D721Med (cell line): ENCODE results near the gene GSG1L.

ENCODE experiments used
- DNase-seq: peaks from one replicate; pipeline ENCODE4 v3.0.0; 2011; ENCODE audit warnings: low spot score; ENCODE audit not compliant: insufficient read length
- FAIRE-seq: peaks from 2 replicates; lab custom pipeline; 2011; peaks lifted over from hg19 to GRCh38; lab: Jason Lieb, UNC
- CTCF ChIP-seq: IDR thresholded peaks from 2 replicates; pipeline ENCODE4 v1.5.1; 2012; ENCODE audit warnings: mild to moderate bottlenecking, control low read depth; ENCODE audit not compliant: insufficient read depth; ENCODE audit errors: missing control alignments

Gene GSG1L

DNA sequence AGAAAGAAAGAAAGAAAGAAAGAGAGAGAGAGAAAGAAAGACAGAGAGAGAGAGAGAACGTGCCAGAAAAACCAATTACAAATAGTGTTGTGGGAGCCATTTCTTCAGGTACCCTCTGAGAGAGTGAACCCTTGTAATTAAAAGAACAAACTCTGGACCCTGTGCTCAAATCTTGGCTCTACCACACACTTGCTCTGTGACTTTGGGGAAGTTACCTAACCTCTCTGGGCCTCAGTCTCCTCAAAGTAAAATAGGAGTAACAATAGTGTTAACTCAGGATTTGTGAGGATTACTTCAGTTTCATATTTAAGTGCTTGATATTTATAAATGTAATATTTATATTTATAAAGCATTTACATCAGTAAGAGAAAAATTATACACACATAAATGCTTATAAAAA, 139.8 kb downstream of the GSG1L start:
- DNase-seq (no peak), FAIRE-seq (no peak)
- TF ChIP-seq CTCF, result no peak

DNA sequence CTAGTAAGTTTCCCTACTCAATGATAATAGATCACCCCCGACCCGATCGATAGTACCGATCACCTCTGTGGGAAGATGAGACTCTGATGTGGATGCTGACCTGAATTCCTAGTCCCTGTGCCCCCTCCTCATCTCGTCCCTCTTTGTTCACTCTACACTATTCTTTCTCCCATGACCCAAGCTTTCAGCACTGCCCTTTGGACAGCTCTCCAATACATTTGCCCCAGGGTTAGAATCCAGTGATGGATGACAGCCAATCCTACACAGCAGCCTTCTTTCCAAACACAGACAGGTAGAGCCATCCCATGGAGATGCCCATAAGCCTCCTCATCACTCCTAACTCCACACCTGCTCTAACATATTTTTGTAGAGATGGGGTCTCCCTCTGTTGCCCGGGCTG, 141.1 kb downstream of the GSG1L start:
- no peak for FAIRE-seq
- no peak for DNase-seq
- TF ChIP-seq CTCF, result no peak

DNA sequence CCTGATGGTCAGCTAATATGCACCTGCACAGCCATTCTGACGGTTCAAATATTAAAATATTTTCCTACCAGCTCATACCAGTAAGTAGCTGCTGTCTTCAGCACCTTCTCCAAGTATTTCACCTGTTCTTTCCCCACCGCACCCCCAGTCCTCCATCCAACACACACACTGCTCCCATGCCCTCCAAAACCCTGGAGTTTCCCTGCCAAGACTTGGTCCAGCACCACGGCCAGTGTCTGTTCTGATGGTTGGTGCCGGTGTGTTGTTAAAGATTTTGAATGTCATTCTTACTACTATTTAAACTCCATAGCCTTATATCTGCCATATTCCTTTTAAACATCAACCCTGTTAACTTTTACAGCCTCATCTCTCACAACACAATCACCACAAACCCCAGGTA, 142.4 kb downstream of the GSG1L start:
- DNase-seq, result no peak
- no peak for FAIRE-seq
- TF ChIP-seq CTCF, result no peak

DNA sequence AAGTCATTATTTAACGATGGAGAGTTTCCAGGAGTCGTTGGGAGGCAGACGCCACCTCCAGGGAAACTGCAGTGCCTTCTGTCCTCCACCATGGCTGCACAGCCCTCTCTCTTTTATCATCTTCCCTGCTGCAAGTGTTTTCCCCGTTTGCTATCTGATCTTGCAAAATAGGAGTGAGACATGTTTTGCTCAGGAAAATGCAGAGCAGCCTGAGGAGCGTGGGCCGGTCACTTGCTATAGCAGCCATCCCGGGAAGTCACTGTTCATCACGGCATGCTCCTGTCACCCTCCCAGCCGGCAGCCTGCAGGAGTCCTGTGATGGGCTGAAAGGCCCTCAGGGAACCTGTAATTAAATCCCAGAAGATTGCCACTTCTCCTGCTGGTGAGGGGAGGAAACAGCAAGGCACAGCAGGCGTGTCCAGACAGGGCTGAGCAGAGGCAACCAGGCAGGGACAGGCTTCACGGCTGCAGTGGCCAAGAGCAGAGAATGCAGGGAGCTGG, 143.1 kb downstream of the GSG1L start:
- peak; percentile 67 for DNase-seq
- FAIRE-seq, result no peak
- peak; percentile 29 for TF ChIP-seq CTCF

- FAIRE-seq, result peak; percentile 25
- no peak for TF ChIP-seq CTCF
- no peak for DNase-seq
These were observed 144.8 kb downstream of the GSG1L start for GRCh38 chr16:27918755-27919154.

GRCh38 chr16:27917949-27918348, 145.6 kb downstream of the GSG1L start:
- TF ChIP-seq CTCF, result no peak
- DNase-seq, result no peak
- no peak for FAIRE-seq

DNA sequence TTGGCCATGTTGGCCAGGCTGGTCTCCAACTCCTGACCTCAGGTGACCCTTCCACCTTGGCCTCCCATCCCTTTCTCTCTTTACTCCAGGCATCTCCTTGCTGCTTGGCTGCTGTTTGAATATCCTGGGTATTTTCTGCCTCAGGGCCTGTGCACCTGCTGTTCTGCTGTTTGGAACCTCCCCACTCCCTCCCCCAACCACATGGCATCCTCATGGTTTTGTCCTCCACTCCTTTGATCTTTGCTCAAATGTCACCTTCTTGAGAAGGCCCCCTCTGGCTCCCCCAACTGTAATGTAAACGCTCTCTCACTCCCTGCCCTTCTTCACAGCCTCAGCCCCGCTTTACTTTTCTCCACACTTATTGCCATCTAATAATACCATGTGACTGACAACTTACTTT, 152.0 kb downstream of the GSG1L start:
- no peak for TF ChIP-seq CTCF
- FAIRE-seq (no peak), DNase-seq (no peak)
